NCI-H128 (cell line): ENCODE results near the gene NEURL1.
"Not testable (repeated sequence)": the region's sequence is repeated elsewhere in the genome, so short reads cannot be mapped to it uniquely, and the experiment has no call there.

Experiments used
- DNase-seq: peaks from one replicate; lab custom pipeline; 2025; ENCODE audit not compliant: unreplicated experiment; lab: John Stamatoyannopoulos, UW

NEURL1 gene

DNA sequence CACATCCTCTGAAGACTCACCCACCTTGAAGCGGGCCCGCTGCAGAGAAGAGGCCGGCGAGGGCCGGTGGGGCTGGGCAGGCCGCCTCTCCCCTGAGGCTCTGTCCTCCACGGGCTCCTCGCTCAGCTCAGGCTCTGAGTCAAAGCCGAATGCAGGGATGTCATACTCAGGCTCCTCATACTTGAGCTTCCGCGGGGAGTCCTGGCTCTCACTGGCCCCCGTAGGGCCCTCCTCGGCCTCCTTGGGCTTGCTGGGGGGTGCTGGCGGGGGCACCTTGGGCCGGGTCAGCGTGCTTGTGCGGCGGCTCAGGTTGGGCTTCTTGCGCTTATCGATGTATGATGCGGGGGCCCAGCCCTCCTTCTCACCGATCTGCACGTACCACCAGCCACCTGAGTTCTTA, 109.9 kb downstream of the NEURL1 start:
- no peak for DNase-seq

DNA sequence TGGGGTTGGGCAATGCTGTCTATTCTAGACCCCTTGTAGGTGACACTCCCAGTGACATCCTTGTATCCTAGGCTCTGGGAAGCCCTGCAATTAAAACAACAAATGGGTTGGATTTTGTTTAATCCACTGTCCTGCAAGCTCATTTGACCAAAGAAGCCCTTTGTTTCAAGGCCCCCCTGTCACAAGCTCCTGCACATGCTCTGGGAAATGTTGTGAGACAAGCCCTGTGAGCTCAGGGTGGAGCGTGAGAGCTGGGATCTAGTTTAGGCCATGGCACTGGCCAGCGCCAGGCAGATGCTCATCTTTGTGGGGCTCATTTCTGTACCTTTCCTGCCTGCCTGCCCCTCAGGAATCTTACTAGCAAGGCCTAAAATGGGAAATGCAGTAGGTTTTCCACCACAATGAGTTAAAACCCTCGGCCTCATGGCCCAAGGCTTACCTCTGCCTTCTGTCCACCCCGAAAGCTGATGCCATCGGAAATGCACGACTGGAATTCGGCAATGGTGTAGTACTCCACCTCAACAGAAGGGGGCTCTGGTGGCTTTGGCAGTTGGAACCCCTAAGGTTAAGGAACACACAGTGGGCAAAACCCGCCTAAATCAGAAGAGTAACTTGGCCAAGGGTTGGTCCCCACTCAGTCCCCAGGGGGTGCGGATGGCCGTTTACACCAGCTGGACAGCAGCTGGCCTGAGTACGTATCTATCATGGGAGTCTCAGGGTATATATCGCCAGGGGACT, 112.0 kb downstream of the NEURL1 start:
- DNase-seq = no peak

DNA sequence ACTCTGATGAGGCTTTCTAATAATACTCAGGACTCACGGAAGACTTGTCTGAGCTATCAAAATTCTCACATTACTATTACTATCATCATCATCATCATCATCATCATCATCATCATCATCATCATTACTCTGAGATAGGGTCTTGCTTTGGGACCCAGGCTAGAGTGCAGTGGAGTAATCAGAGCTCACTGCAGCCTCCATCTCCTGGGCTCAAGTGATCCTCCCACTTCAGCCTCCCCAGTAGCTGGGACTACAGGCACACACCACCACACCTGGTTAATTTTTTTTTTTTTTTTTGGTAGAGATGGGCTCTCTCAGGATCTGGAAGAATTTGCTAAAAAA, 112.6 kb downstream of the NEURL1 start:
- DNase-seq = not testable (repeated sequence)

- not testable (repeated sequence) for DNase-seq
Measured at GRCh38 chr10:103607051-103607450, 113.5 kb downstream of the NEURL1 start.

DNA sequence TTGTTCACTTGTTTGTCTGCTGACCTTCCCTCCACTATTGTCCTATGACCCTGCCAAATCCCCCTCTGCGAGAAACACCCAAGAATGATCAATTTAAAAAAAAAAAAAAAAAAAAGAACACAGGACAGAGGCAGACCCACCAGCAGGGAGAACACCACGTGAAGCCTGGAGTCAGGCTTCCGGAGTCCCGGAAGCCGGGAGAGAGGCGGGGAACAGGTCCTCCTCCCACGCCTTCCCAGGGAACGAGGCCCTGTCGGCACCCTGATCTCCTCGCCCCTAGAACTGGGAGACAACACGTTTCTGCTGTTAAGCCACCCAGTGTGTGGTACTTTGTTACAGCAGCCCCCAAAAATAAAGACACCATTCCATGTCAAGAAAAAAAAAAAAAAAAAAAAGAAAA, 114.6 kb downstream of the NEURL1 start:
- DNase-seq = not testable (repeated sequence)

DNA sequence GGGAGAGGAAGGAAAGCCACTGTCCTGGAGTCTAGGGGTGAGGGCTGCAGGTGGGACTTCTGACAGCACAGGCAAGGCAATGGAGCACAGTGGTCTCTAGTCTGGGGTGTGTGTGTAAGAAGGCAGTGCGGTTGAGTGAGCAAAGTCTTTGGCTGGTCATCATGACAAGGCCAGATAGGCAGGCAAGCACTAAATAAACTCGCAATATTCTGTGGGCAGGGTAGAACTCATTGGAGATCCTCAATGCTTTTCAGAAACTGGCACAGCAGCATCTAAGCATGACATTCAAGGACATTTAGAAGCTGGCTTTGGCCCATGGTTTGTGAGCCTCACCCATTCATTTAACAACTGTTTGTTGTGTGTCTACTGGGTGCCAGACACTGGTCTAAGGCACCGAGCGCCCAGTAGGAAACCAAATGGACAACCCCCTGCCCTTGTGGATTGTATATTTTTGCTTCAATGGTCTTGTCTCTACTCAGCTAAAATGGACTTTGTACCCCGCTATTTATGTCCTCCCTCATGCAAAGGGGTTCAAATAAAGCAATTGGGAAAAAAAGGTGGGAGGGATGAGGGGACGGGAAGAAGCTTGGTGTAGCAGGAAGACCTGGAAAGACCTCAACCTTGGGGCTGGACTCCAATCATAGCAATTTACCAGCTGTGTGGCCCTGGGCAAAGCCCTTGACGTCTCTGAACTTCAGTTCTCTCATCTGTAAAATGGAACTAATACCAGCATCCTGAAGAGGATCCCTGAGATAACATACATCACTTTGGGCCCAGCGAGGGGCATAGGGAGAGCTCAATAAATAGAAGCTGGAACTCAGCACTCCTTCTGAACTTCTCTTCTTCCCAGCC, 116.0 kb downstream of the NEURL1 start:
- no peak for DNase-seq

DNA sequence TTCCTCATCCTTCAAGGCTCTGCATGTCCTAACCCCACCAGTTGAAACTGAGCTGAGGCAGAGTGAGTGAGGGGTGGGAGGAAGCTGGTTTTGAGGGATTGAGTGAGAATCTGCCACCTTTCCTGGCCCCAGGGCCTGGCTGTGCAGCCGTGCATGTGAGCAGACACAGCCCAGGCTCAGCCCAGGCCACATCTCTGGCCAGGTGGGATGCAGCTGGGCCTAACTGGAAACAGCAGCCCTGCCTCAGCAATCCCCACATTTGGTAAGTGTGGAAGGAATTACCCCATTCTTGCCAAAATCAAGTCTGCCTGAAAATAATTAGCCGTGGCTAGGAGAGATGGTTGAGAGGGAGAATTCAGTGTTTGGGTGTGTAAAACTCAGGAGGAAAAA, 116.6 kb downstream of the NEURL1 start:
- DNase-seq = no peak

DNA sequence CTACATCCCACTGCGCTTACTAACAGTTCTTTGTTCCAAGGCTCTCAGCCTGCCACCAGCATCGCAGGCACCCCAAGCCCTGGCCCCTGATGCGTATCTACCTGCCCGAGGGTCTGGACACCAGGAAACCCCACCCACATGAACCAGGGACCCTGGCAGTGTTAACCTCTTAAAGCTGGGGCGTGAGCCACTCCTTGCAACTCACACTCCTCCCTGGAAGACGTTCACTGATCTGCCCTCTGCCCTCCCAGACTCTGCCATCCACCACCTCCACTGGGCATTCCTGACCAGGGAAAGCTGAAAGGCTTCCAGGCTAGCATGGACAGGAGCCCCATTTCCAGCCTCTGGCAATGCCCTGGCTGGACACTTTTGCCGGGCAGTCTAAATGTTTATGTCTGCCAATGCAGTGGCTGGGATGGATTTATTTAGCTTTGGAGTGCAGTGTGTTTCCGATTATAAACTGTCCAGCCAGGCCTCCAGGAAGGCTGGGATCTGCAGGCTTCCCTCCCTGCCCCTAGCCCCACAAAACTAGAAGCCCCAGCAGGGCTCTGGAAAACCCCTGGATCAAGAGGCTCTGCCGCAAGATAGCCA, 117.5 kb downstream of the NEURL1 start:
- DNase-seq = no peak

DNA sequence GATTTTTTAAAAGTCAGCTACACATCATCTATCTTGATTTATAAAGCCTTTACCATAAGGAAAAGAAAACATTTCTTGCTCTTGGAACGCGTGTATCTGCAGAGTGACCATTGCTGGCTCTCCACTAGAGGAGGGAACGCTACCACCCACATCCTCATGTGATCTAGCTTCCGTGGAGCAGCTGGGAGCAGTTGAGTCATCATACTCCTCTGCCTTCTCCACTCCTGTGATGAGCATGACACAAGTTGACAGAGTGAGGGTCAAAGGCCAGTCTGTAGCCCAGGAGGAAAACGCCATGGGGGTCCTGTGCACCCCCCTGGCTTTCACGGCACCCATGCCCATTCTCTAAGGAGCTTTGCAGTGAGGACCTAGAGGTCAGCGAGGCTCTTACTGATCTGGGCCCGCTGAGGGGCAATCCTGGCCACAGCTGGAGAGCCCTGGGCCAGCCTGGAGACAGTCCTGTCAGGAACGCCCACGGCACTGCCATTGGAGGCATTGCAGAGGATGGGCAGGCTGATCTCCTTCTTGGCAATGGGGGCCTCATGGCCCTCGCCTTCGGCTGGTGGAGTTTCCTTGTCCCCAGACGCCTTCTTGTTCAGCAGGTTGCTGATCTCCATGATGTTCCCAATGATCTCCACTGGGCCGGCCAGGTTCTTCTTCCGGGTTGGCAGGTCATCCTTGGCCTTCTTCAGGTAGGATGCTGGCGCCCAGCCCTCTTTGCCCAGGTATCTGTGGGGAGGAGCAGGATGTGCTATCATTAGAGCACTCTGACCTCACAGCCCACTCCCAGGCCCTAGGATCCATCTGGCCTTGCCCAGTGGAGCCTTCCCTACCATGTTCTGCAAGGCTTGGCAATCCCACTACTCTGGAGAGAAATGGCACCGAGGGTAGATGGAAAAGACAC, 119.2 kb downstream of the NEURL1 start:
- no peak for DNase-seq

- DNase-seq = no peak
Measured at GRCh38 chr10:103613616-103614015, 120.1 kb downstream of the NEURL1 start.

- no peak for DNase-seq
Measured at GRCh38 chr10:103614306-103615158, 121.0 kb downstream of the NEURL1 start.

DNA sequence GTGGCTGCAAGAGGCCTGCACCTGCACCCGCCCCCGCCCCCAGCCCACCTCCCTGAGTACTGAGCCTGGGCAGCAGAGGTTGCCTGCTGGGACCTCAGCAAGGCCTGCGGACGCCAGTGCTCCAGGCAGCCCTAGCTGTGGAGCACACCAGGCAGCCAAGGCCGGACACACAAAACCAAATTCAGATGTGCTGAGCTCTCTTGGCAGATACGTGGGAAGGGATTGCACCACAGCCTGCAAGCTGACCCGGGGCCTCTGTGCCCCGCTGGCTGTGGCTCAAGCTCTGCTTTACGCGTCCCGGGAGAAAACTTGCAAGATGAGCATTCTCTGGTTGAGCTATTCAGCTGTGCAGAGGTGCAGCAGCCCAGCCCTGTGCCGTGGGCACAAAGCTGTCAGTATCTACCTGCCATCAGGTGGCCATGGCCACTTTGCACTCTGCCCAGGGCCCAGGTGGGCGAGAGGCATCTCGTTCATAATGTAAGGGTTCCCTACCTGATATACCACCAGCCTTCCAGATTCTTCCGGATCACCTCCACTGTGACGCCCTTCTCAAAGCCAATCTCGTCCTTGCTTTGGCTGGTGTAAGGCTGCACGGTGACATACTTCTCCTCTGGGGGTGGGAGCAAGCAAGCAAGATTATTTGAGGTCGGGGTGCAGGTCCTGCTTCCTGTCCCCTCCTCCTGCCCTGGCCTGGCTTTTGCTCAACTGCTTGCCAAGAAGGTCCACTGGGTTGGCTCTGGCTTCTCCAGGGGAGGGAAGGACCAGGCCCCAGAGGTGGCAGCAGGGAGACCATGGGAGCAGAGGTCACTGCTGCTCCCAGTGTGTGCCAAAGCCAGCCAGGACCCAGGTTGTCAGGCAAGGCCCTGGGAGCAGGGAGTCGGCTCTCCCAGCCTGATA, 123.4 kb downstream of the NEURL1 start:
- no peak for DNase-seq

GRCh38 chr10:103617602-103618385, 124.3 kb downstream of the NEURL1 start:
- no peak for DNase-seq

DNA sequence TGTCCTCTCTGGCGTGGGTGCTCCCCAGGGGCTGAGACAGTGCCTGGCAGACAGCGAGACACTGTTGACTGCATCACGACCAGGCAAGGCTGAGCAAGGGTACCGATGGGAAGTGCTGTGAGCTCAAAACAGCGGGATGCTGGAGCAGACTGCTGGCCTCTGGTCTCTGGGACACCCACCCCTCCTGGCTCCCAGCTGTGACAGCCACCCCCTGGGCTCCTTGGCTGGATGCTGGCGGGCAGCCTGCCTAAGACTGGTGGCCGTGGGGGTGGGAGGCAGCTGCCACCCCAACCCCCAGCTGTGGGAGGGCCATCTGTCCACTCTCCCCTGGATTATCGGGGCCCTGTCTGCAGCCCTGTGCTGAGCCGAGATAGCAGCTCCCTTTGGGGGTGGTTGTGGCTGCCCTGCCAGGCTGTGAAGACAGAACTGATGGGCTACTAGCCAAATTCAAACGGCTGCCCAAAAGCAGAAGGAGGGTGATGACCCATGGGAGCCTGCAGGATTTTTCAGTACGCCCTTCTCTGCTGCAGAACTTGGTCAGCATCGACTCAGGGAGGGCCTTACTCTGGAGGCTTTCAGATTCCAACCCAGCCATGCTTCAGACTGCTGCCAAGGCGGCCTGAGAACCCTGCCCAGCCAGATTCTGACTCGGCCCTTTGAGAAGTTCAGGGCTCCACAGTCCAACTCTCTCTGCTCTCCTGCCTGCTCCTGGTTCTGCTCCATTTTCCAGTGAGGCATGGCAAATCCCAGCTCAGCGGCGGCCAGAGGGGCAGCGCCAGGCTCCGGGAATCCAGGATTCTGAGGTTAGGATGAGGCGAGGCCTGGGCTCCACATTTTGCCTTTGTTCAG, 125.3 kb downstream of the NEURL1 start:
- no peak for DNase-seq

DNA sequence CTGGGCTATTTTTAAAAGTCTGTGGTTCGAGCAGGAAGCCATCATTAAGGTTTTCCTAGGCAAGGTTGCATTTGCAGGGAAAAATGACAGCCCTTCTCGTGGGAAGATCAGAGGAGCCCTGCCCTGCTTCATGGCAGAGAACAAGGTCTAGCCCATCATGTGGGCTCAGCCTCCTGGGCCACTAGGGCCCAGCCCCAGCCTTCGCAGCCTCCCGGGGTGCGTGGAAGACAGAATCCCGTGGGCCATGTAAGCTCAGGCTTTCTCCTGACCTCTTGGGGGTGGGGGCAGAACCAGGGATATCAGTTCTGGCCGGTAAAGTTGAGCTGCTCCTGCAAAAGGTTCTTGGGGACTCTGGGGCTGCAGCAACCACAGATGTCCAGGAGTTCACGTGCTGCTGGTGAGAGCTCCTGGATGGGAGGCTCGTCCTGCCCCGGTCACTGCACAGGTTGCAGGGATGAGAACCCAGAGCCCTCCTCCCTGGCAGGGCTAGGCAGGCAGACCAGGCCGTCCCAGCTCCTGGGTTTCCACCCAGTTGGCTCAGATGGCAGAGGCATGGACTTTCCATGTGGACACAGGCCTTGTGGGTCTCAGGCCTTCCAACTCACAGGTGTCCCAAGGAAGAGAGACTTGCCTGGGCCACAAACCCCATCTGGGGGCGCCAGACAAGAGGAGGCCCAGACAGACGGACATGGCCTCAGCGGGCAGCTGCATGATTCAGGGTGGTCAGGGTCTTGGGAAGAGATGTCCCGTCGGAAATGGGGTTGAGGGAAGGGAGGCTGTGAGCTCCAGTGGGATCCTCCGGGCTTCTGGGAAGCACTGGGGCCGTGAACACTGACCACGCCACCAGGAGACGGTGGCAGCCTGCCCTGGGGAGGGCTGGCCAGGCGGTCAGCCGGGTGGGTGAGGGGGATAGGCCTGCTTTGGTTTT, 126.2 kb downstream of the NEURL1 start:
- DNase-seq = no peak

DNA sequence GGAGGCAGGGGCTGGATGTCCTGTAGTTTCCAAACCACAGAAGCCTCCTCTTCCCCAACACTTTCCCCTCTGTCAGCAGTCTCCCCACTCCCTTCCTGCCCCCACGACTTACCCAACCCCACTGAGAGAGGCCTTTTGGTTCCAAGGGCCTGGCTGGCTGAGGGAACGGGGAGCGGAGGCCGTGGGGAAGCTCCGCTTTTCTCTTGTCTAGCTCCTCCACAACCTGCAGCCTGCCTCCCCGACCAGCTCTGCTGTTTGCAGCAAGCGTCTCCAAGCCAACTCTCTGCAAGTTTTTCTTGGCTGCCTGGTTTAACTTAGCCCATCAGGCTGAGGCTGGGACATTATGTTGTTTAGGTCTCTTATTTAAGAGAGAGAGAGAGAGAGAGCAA, 126.8 kb downstream of the NEURL1 start:
- no peak for DNase-seq
